ENCODE results near the gene OR2B2.

OR2B2 gene

GRCh38 chr6:27866357-27867050 is 45.7 kb downstream of the OR2B2 start:
- peak; percentile 94 for FAIRE-seq

- no peak for FAIRE-seq
Observed at GRCh38 chr6:27865850-27866356, 46.3 kb downstream of the OR2B2 start.

GRCh38 chr6:27864906-27865849 is 47.0 kb downstream of the OR2B2 start:
- peak; percentile 99 for FAIRE-seq

- FAIRE-seq, result no peak
Observed at GRCh38 chr6:27863962-27864905, 48.0 kb downstream of the OR2B2 start.

- no peak for FAIRE-seq
Observed at GRCh38 chr6:27862396-27863066, 49.7 kb downstream of the OR2B2 start.

- no peak for FAIRE-seq
Observed at GRCh38 chr6:27861861-27862260, 50.3 kb downstream of the OR2B2 start.

- FAIRE-seq, result no peak
Observed at GRCh38 chr6:27861276-27861840, 50.8 kb downstream of the OR2B2 start.
